NCI-H2081 treated with DMSO at 0.1 percent for 48 hours (cell line): ENCODE measurements around the gene ARHGEF37.
A peak's percentile ranks its signal among the peaks of the same experiment; 100 is the strongest.

Experiments
- DNase-seq: peaks from one replicate; lab custom pipeline; 2025; lab: John Stamatoyannopoulos, UW

The ARHGEF37 gene

DNA sequence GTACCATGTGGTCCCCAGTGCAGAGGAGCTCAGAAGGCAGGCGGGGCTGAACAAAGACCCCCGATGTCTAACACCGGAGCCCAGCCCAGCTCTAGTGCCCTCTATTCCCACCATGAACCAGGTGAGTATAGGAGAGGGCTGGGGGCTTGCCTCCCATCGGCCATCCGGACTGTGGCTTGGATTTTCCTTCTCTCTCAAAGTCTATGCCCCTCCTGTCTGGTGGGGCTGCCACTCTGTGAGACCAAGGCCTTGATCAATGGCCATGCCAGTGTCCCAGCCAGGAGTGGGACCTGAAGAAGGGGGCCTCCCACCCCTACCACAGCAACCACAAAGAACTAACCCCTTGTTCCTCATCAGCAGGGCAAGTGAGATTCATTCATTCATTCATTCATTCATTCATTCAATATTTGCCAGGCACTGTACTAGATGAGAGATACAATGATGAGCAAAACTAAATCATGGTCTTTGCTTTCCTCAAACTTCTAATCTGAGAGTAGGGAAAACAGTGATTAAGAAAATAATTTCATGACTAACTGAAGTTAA is 47.6 kb downstream of the ARHGEF37 start:
- DNase-seq: no peak

- DNase-seq: no peak
Measured at GRCh38 chr5:149629421-149629820, 48.1 kb downstream of the ARHGEF37 start.

DNA sequence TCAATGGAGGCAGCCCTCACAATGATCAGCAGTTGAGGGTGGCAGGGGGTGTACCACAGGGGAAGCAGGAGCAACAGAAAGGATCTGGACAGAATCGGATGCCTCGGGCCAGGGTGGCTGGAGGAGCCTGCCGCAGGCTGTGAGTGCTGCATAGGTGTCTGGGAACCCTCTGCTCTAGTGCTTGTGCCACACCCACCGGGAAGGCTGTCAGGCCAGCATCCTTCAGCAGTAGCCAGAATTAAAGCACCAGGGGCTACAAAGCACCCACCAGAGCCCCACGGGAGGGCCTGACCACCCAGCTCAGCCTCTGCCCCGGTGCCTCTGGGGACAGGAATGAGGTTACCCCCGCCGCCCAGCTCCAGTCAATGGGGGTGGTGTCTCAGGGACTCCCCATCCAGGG is 49.0 kb downstream of the ARHGEF37 start:
- no peak for DNase-seq

GRCh38 chr5:149631506-149631905 is 50.2 kb downstream of the ARHGEF37 start:
- DNase-seq: no peak

- no peak for DNase-seq
Measured at GRCh38 chr5:149632311-149633251, 51.3 kb downstream of the ARHGEF37 start.

- no peak for DNase-seq
Measured at GRCh38 chr5:149633476-149634350, 52.4 kb downstream of the ARHGEF37 start.

- no peak for DNase-seq
Measured at GRCh38 chr5:149635394-149635793, 54.1 kb downstream of the ARHGEF37 start.

- DNase-seq: no peak
Measured at GRCh38 chr5:149636191-149636860, 55.0 kb downstream of the ARHGEF37 start.

DNA sequence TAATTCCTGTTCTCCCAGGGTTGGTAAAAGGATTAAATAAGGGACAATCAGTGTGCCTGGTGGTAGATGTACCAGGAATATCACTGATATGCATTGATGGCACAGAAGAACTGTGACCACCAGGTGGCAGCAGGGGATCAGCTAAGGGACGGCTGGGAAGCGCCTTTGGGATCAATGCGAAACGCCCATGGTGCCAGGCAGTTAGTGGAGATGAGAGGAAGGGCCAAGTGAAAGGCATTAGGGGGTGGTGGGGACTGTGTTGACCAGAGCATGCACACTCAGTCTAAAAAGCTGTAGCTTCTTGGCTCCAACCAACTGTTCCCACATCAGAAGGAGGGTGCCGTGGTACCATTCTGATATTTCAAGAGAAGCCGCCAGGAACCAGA is 55.6 kb downstream of the ARHGEF37 start:
- DNase-seq: peak; percentile 57

GRCh38 chr5:149638136-149638535 is 56.8 kb downstream of the ARHGEF37 start:
- no peak for DNase-seq

DNA sequence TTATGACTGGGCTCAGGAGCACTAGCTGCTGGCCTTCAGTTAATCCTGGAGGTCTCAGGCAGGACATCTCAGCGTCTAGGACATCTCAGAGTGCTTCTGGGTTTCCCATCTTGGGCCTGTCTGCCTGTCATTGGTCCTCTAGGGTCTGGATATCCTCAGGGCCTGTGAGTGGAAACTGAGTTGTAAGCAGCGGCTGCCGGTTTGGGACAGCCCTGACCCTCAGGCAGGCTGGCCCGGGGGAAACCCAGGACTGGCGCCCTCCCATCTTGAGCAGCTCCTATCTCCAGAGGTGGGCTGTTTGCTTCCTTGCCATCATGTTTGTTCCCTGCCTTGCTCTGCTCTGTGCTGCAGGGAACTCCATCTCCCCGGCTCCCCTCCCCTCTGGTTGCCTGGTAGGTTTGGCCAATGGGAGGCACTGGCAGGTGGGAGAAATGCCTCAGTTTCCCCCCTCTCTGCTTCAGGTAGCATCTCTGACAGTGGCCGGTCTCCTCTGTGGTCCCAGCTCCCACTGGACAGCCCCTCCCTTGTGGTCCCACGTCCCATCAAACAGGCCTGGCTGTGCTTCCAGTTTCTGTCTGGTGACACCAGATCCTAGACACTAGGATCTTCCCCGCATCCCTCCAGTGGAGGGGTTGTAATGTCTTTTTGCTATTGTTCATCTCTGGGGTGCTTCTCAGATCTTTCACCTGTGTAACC is 57.4 kb downstream of the ARHGEF37 start:
- DNase-seq: no peak

GRCh38 chr5:149639737-149640136 is 58.4 kb downstream of the ARHGEF37 start:
- DNase-seq: no peak

GRCh38 chr5:149640350-149640999 is 59.2 kb downstream of the ARHGEF37 start:
- DNase-seq: no peak

DNA sequence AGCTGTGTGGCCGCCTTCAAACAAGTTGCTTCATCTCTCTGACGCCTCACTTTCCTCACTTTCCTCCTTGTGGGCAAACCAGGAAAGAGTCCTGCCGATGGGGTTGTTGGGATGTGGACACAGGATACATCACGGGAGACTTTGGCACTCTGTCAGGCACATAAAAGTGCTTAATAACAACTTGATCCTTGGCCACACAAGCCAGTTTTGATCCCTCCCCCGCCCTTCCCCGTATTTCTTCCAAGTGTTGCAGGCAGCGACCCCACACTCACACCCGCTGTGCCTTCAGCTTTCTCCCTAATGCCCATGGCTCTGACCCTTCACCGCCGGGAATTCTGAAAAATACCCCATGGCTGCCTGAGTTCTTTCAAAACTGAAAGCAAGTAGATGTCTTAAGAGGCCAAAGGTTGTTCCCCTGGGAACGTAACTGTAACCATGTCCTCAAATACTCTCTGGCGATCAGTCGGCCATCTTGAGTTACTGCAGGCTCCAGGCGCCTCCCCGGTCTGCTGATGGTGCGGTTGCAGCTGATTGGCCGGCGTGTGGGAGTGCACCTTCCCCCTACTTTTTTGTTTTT is 59.8 kb downstream of the ARHGEF37 start:
- DNase-seq: no peak

- DNase-seq: no peak
Measured at GRCh38 chr5:149641600-149641999, 60.3 kb downstream of the ARHGEF37 start.

DNA sequence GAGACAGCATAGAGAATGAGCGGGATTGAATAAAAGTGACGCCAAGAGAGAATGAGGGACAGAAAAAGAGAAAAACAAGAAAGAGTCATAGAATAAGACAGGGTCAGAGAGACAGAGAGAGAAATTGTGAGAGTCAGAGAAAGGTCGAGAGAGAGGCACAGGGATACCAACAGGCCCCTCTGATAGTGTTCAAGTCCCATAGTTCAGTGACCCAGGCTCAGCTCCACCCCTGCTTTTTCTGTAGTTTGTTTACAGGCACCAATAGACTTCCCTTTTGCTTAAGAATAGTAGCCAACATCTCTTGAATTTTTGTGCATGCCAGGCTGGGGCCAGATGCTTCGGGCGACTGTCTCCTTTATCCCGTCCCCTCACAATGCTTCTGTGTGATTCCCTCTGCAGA is 62.5 kb downstream of the ARHGEF37 start:
- no peak for DNase-seq

DNA sequence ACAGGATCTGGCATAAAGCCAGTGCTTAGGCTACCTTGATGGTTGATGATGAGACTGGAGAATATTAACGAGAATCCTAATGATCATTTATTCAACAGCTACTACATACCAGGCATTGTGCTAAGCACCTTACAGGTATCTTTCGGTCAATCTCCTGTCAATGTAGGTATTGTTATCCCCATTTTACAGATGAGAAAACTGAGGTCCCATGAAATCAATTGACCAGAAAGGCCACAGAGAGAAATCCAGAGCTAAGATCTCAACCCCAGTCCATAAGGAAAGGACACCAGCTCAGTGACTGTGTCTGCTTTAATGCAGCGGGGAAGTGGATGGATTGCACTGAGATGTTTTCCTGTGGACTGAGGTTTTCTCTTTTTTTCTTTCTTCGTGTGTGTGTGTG is 63.3 kb downstream of the ARHGEF37 start:
- DNase-seq: no peak

GRCh38 chr5:149645236-149645635 is 63.9 kb downstream of the ARHGEF37 start:
- no peak for DNase-seq

GRCh38 chr5:149645725-149646124 is 64.4 kb downstream of the ARHGEF37 start:
- no peak for DNase-seq

DNA sequence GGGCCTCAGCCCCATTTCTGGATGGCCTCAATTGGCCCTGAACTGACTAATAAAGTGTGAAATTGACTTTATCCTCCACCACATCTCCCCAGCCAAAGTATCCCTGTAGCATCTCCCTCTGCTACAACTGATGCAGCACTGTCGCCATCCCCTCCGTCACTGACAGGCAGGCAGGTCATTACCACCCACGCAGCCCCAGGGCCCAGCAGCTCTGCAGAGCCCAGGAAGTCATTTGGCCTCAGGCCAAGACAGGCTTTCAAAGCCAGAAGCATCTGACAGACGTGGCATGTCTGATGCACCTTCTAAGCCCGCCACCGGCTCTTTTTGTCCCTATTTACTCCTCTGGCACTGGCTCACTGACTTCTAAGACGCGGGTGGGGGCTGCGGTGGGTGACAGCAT is 65.3 kb downstream of the ARHGEF37 start:
- DNase-seq: no peak

DNA sequence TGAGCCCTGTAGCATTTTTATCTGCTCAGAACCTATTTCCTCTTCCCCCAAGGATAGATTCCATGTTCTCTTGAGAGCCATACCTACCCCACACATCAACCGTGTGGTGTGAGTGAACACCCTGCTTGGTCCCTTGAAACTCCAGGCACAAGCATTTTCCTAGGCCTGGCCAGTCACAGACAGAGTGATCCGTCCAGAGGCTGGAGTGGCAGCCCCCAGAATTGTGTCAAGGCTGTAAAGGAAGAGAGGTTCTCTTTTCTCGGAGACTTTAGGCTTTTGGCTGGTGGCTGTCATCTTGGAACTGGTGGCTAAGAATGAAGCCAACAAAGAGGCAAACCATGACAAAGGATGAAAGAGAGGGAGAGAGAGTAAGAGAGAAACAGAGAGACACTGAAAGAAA is 66.0 kb downstream of the ARHGEF37 start:
- no peak for DNase-seq
